ENCODE results near the gene LIPF.
"Not testable (repeated sequence)": the region's sequence is repeated elsewhere in the genome, so short reads cannot be mapped to it uniquely, and the experiment has no call there.

Gene LIPF

DNA sequence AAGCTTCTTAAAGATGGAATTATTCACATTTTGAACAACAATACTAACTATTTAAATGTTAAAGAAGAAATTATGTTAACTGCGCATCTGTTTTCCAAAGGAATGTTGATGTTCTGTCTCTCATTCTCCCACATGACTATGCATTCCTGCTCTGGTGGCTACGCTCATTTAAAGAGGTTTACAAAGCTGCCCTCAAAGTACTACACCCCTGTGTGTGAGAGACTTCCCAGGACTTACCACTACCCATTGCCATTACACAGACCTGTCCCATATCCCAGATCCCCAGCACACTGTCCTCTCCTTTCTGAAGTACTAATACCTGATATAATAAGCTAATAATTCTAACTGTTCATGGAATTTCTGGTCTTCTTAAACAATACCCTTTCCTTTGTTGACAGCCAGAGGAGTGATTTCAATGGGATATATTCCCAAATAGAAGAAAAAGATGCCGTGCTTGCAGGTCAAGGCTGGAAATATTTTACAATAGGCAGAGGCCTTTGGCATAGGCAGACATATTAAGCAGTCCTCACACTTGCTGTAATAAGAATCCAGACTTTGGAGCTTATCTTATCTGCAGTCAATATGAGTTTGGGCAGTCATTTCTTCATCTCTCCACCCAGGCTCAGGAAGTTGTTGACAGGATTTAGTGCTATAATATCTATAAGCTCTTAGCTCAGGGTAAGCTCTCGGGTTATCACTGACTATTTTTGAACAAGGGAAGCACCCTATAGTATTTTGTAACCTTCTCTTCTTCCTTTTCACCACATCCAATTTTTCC, 12.2 kb downstream of the LIPF start:
- DNase-seq (ENCODE audit: low read depth), result no peak

DNA sequence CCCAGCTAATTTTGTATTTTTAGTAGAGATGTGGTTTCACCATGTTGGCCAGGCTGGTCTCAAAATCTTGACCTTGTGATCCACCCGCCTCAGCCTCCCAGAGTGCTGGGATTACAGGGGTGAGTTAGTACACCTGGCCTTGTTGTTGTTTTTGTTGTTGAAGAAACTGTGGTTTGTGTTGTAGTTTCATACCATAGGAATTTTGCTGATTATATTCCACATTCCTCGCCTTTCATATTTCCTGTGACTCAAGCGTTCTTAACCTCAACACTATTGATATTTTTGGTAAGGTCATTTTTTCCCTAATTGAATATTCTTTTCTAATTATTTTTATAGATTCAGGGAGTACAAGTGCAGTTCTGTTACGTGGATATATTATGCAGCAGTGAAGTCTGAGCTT, 16.7 kb downstream of the LIPF start:
- DNase-seq (ENCODE audit: low read depth), result no peak

DNA sequence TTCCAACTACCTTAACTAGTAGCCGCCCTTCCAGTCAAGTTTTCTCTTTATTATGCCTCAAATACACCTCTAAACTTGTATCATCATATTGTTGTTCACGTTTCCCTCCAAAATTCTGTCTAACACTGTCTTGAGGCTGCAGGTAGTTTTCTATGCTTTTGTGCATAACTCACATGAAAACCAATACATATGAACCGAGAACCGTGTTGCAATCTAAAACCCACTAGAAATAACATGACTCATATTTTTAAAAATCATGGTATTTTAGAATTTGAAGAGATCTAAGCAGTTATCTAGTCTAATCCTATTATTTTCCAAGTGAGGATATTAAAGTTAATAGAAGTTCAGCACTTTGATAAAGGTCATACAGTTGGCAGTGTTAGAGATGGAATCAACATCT, 18.2 kb downstream of the LIPF start:
- DNase-seq (ENCODE audit: low read depth), result no peak

DNA sequence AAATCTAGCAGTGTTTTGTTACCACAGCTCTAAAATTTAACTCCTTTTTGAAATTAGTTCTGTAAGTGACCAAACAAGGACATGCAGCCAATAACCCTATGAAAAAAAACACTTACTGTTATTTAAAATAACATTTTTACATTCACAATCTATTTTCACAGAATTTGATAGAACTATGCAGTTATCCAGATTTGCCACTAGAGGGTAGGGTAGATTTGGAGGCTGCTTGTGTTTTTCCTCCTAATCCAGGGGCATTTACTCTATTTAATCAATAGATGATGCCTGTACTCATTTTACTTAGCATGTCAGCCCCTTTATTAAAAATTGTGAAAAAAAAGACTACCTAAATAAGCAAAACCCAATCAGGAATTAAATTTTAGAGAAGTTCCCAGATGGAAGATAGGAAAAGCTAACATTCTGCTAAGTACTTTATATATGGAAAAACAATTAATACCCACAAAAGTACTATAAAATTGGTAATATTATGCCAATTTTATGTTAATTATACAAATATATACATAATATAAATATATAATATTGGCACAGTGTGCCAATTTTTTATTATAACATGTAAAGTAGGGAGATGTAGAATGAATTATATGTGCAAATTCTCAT, 23.7 kb downstream of the LIPF start:
- DNase-seq (ENCODE audit: low read depth), result no peak

DNA sequence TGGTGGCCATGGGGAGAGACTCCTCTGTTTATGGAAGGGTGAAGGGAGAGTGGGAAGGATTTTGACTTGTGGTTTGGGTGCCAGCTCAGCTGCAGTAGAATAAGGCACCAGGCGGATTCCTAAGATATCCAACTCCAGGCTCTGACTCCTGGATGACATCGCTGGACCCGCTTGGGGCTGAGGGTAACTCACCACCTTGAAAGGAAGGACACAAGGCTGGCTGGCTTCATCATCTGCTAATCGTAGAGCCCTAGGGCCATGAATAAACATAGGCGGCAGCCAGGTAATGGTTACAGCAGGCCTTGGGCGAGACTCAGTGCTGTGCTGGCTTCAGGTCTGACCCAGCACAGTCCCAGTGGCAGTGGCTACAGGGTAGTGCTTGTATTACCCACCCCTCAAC, 25.1 kb downstream of the LIPF start:
- DNase-seq (ENCODE audit: low read depth), result no peak

DNA sequence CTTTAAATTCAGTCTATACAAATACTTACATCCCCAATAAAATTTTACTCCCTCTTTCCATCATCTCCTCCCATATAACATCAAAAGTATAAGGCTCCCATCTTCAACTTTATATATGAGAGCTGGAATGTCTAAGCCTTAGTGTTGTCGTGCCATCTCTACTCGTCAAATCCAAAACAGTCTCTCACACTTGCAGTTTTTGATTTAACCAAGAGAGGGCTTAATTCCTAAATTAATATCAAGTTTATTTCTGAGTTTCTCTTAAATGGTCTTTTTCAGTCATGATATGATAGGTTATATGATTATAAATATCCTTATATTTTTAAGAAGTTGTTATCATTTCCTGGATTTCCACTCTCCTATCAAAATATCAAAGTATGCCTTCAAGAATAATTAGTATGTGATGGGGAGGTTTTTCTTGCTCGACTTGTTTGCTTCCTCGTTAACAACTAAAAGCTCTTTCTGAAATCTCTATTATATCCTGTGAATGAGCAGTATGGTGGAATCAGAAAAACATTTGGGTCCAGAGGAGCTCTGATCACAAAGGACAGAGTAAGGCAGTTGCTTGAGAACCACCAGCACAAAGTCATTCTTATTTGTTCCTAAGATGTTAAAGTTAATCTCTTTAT, 29.3 kb downstream of the LIPF start:
- DNase-seq (ENCODE audit: low read depth), result no peak

DNA sequence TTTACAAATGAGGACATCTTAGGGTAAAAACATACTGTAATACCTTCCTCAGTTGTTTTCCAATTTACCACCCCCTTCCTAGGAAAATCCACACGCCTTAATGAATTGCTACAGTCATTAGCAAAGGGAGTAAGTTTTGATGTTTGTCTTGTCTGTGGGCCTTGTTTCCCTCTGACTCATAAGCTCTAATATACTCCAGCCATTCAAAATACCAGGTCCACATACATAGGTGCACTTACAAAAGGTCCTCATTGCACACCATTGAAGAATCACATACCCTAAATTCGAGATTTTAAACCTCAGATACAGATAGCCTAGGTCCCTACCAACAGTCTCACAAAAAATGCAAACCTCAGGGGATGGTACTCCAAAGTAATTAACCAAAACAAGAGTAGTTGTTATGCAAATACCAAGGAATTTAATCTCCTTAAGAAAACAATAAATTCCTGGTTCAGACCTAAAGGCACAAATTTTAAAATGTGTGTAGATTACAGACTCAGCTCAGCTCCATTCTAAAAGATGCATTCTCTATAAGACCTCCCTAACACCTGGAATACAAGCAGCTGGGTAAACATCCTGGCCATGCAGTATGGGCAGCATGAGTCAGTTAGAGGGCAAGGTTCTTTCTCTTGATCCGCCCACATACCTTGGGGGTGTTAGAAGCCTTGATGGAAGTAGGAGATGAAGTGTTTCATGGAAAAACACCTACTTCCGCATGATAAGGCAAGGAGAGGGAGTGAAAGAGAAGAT, 38.8 kb downstream of the LIPF start:
- no peak for DNase-seq (ENCODE audit: low read depth)

DNA sequence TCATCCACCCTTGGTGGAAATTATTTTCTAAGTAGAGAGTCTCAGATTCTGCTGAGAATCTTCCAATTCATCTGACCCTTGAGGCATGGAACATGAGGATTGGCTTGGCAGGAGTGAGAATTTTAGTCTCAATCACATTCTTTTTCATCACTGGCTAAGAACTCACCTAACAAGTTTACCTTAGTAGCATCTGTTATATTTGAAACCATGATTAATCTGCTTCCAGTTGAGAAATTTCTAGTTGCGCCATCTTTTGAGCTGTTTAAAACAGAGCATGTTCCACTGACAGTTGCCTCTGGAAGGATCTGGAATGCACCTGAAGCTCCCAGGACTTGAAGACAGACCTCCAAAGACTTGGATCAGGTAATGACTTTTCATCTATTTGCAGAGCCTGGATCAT, 41.7 kb downstream of the LIPF start, which contains the start of gene LIPK:
LIPK (plus strand) TSS at position 292 of the 400 bp plus-strand sequence. CDS start 18,295 bp downstream, outside the sequence.
- DNase-seq (ENCODE audit: low read depth), result no peak

DNA sequence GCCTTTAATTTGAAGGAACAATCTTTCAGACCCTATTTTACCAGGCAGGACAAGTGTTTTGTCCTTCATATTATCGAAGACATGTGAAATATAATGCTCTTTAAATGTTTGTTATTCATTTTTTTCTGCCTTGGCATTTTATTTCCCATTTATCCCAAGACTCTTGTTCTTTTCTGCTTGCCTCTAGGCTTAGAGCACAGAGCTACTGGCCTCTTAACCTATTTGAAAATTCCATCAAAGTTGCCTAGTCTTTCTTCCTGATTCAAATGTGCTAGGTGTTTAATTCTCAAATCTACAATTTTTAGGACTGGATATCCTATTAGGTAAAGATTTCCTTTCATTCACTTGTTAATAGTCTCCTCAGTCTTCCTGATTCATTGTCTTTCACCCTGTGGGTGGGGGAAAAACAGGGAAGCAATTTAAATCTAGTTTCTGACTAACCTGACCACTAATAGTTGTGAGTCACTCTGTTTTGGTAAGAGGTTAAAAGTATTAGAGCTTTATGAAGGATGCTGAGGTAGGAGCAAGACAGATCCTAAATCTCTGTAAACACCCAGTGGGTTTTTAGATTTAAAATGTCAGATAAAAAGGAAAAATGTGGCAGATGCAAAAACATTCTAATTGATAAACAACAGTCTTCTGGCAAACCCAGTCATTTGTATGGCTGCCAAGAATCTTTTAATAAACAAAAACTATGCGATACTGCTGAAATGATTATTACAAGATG, 43.4 kb downstream of the LIPF start:
- DNase-seq (ENCODE audit: low read depth), result no peak

DNA sequence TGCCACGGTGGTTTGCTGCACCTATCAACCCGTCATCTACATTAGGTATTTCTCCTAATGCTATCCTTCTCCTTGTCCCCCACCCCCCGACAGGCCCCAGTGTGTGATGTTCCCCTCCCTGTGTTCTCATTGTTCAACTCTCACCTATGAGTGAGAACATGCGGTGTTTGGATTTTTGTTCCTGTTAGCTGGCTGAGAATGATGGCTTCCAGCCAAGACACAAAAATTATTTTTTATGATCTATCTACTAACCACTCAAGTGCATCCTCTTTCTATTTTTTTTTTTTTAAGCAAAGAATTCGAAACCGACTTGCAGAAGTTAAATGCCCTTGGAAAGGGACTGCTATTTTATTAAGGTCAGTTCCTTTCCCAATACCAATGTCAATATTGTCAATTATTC, 45.1 kb downstream of the LIPF start:
- DNase-seq (ENCODE audit: low read depth), result not testable (repeated sequence)

DNA sequence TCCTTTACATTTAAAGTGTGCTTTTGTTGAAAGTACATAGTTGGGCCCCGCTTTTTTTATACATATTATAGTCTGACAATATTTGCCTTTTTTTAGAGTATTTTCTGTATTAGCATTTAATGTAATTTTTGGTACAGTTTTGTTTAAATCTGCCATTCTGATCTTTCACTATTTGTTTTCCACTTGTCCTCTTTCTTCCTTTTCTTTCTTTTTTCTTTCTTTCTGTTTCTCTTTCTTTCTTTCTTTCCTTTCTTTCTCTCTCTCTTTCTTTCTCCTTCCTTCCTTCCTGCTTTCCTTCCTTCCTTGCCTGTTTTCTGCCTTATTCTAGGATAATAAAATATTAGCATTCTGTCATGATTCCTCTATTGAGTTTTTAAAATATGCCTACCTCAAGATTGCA, 51.3 kb downstream of the LIPF start:
- no peak for DNase-seq (ENCODE audit: low read depth)

DNA sequence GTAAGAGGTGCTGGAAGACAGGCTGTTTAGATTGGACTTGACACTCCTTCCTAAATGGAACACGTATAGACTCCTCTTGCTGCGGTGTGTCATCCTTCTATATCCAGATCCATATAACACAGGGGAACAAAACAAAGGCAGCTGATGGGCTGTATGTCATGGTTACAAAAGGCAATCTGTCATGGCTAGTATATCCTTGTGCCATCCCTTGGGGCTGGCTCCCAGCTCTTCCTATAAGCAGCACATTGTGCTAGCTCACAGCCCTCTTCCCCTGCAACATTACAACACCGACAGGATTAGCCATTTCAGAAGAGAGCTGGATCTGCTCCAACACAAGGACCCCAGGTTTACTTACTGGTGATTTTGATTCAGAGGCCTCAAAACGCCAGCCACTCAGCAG, 57.1 kb downstream of the LIPF start:
- DNase-seq (ENCODE audit: low read depth), result no peak

DNA sequence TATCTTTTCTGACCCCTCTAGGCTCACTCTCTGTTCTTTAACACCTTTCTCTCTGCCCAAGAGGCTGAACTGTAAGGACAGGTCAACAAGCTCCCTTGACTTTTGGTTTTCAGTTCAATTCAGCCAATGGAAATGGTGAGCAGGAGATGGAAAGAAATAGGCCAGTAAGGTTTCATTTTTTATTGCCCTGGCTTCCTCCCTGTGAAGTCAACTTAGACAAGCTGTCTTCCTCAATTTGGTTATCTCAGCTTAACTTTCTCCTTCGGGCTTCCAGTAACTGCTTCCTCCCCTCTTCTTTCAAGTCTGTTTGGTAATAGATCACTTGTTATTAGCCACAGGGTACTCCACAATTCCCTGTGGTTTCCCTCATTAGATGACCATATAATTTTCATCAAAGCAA, 61.6 kb downstream of the LIPF start:
- DNase-seq (ENCODE audit: low read depth), result no peak

DNA sequence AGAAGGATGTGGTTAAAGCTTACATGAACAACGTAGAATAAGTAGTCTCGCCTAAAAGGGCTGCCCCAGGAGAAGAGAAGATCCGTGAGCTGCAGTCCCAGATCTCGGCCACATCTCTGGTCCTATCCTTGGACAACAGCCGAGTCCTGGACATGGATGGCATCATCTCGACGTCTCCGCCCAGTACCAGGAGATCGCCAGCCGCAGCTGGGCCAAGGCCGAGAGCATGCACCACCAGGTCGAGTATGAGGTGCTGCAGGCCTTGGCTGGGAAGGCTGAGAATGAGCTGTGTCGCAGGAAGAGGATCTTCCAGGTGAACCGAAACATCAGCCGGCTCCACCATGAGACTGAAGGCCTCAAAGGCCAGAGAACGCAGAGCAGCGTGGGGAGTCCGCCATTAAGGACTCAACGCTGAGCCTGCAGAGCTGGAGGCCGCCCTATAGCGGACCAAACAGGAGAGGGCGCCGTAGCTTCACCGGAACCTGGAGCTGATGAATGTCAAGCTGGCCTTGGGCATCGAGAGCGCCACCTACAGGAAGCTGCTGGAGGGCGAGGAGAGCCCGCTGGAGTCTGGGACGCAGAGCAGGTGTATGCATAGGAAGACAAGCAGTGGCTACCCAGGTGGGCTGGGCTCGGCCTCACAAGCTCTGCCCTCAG, 64.0 kb downstream of the LIPF start:
- DNase-seq (ENCODE audit: low read depth), result no peak
